GM21381 (cell line): ENCODE results near the gene MMP10.
"Not testable (repeated sequence)": the region's sequence is repeated elsewhere in the genome, so short reads cannot be mapped to it uniquely, and the experiment has no call there.

ENCODE experiments used
- ATAC-seq: cut with Tn5 transposase; IDR thresholded peaks from one replicate; pipeline ENCODE4 v1.9.1; 2021; ENCODE audit warnings: mild to moderate bottlenecking, moderate library complexity; ENCODE audit not compliant: unreplicated experiment

The MMP10 gene

DNA sequence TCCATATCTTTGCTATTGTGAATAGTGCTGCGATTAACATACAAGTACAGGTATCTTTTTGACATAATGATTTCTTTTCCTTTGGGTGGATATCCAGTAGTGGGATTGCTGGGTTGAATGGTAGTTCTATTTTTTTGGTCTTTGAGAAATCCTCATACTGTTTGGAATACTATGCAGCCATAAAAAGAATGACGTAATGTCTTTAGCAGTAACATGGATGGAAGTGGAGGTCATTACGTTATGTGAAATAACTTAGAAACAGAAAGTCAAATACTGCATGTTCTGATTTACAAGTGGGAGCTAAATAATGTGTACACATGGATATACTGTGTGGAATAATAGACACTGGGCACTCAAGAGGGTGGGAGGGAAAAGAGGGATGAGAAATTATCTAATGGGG lies 4.0 kb upstream of the MMP10 start:
- no peak for ATAC-seq

DNA sequence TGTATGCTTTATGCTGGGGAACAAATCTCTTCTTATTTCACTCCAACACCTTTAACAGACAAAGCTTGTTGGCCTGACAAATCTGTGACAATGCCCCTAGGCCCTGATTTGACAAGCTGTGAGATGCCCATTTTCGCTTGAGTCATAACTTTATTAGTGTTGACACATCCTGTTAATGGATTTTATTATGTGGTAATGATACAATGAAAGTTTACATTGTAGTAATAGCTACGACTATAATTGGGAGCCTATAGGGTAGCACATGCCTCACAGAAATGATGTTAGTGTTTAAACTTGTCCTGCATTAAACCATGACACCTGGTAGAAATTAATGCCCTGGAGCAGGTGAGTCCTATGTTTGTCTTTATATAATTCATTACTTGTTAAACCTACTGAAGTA lies 3.3 kb upstream of the MMP10 start:
- no peak for ATAC-seq

DNA sequence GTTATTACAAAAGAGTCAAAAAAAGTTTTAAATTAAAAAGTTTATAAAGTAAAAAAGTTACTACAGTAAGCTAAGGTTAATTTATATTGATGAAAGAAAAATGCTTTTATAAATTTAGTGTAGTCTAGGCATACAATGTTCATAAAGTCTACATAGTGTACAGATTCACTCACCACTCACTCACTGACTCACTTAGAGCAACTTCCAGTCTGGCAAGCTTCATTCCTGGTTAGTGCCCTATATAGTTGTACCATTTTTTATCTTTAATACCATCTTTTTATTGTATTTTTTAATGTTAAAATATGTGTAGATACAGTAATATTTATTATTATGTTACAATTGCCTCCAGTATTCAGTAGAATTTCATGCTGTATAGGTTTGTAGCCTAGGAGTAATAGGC lies 2.6 kb upstream of the MMP10 start:
- ATAC-seq: no peak

DNA sequence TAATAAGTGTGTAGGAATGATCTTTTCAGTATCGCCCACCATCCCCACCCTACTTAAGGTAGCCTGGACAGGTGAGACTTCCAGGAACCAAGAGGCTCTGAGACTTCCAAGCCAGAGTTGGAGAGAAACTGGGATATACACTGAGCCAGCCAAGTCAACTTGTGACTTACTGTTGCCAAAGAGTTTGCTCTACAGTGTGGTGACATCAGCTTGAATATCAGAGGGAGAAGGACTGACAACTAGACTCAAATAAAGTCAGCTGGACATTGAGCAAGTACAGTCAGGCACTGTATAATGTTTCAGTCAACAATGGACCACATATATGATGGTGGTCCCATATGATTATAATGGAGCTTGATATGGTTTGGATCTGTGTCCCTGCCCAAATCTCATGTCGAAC lies 1.2 kb upstream of the MMP10 start:
- no peak for ATAC-seq

DNA sequence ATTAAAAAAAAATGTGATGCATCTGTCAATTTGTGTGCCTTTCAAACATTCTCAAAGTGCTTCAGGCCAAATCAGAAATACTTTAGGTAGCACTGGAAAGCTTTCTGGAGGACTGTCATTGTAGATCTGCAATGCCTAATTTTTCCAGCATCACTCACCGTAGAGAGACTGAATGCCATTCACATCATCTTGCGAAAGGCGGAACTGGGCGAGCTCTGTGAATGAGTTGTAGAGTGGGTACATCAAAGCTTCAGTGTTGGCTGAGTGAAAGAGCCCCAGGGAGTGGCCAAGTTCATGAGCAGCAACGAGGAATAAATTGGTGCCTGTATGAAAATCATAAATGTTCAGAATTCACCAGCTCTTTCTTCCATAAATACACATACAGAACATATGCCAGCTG lies 4.0 kb downstream of the MMP10 start:
- no peak for ATAC-seq

DNA sequence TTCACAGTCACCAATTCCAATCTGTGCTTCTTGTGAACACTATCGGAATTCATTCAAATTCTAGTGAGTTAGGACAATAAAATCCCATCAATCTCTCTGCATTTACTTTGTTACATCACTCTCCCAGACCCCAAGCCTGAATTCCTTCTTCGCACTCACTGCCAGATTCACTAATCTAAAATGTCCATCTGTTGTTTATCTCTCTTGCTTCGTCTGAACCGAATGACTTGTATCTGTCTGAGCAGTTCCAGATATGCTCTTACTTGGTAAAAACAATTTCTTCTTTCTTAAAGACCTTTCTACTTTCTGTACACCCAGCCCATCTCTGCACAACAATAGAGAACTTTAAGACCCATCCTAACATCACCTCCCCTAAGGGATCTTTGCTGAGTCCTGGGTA lies 7.0 kb downstream of the MMP10 start:
- ATAC-seq: no peak

DNA sequence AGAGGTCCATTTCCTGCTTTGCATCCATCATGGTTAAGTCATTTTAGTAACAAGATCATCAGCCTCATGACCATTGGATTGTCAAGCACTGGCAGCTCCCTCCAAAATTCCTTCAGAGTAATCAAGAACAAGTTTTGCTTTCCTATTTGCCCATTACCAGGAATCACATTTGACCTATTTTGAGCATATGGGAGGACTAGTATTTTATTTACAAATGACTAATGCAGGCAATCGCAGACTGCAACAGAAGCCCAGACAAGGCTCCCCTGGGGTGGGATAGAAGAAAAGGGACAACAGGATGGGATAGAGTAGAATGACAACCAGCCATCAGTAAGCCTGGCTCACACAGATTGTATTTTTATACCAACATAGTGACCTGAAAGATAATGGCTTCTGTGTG lies 9.1 kb downstream of the MMP10 start:
- no peak for ATAC-seq

DNA sequence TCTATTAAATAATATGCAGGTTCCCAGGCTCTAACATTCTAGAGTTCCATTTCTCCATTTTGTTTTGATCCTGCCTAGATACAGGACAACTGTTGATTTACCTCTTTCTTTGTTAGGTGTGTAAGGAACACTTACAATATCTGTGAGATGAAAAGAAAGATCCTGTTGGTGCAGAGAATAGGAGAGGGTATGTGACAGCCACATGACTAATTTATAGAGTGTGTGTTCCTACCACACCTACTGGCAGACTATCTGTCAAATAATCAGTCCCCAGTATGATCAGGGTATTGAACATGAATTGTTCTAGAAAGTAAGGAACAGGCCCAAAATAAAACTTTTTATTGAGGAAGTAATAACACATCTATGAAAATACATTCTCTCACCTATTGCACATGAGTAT lies 10.2 kb downstream of the MMP10 start:
- no peak for ATAC-seq

DNA sequence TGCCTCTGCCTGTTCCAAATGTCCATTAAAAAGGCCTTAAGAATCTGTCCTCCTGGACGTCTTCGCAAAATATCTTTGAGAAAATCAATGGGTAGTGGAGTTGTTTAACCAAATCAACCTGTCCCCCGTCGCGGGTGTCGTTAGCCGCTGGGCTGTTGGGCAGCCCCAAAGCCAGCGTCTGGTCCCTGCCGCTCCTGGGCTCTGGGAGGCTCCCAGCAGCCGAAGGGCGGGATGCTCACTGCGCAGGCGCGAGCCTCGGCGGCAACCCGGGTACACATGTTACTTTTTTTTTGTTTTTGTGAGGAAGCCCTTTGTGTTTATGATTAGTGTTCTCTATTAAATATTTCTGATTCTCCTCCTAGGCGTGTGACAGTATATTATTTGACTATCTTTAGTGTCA lies 12.6 kb downstream of the MMP10 start:
- no peak for ATAC-seq

DNA sequence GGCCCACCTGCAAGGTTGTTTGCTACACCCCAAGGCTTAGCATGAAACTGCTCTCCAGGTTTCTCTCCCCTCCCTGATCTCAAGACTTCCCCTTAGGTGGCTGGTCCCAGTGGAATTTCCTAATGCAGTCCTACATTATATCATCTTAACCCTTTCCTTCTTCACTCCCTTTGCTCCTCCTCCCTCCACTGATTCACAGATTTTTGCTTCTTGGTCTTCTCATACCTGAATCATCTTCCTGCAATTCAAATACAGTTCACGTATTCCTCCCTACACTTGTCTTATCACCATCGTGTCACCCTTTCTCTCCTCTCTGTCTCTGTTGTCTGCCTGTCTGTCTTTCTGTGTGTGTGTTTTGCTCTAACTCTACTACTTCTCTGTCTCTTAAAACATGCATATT lies 17.0 kb downstream of the MMP10 start:
- ATAC-seq: no peak

DNA sequence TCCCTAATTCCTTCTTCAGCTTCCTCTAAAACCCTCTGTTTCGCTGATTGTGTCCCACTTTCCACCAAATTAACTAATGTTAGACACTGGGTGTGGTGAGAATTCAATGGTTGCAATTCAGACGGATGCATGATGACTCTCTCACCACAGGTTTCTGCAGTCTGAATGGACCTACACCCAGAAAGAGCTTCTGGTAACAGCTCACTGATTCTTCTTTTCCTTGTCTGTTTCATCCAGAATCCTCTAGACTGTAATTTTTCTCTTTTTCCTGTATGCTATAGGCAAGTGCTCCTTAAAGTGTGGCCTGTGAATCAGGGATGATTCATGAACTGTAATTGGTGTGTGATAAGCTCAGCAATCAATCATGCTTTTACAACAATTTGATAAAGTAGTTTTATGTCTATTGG lies 18.1 kb downstream of the MMP10 start:
- ATAC-seq: no peak

DNA sequence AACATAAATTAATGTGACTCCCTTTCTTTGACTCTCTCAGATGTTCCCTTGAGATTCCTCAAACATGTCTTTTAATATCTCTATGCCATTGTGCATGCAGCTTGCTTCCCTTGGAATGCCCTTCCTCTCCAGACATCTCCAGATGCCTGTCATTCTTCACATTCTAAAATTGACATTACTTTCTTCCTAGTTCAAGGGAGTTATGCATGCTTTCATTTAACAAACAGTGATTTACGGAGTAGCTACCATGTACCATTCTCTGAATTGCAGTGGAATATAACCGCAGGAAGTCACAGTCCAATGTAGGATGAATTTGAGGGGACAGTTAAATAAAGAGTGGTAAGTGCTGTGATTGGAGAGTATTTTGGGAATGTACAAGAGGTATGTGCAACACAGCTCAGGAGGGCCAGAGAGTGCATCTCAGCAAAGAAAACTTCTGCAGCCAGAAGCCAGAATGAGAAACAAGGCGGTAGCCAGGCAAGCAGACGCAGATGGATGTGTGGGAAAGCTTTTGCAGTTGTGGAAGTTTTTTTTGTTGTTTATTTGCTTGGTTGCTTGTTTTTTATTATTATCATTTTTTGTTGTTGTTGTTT lies 18.7 kb downstream of the MMP10 start:
- no peak for ATAC-seq

DNA sequence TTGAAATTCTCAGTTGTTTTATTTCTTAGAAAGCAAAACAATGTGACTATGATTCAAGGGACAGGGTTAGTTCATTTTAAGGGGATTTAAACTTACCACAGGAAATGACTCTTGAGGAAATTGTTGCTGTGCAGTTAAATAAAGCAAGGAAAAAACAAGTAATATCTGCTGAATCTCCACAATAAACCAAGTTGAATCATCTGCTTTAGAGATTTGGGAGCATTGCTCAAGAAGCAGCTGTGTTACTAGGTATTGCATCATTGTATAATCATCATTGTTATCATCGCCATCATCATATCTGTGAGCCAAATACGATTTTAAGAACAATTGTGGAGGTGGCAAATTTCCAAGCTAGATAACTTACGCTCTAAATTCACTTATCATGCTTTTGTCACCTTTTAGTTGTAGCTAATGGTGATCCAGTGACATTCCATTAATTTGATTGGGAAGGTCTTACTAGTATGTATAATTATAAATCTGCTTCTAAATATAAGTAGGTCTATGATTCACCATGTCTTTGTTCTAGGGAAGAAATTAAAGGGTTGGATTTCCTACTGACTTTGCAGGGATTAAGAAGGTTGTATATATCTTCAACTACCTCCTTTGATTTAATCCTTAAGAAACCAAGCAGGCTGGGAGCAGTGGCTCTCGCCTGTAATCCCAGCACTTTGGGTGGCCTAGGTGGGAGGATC lies 19.9 kb downstream of the MMP10 start:
- ATAC-seq: no peak

DNA sequence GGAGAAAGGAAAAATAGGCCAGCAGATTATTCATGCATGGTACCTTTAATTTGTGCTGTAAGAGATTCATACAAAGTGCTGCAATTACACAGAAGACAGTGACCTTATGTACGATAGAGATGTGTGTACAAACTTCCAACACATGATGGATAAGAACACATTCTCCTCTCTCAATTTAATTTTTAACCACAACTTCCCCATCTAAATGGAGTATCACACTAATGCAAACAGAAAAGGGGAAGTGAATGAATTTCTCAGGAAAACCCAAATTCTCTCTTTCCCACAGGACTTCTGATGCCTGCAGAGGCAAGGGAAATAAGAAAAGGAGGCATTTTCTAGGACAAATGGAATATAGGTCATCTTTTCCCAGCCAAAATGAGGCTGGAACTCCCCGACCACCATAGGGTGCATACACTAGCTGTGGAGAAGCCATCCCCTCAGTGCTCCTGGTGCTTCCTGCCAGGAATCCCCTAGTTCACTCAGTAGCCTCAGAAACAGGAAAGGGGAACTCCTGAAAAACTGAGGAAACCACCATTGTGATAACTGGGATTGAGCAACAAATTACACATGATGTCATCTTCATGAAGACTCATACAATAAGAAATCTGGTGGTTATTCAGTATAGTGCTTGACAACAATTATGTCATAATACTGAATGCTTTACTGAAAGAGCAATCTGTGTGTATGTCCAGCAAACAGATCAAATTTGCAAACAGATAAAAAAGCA lies 22.4 kb downstream of the MMP10 start:
- no peak for ATAC-seq

DNA sequence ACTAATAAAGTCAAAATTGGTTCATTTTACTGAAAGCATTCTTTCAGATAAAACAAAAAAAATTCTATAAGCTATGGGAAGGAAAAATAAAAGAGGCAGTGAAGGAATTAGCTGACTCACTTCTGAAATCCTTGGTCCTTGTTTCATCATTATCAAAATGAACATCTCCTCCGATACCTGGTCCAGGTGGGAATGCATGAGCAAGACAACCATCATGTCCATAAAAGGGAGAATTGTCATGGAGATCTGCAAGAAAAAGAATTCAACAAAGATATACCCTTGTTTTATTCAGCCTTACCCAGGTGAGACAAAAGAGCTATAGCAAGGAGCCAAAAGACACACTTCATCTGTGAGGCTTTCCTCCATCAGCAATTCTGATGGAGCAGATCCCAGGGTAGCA lies 27.2 kb downstream of the MMP10 start:
- no peak for ATAC-seq

DNA sequence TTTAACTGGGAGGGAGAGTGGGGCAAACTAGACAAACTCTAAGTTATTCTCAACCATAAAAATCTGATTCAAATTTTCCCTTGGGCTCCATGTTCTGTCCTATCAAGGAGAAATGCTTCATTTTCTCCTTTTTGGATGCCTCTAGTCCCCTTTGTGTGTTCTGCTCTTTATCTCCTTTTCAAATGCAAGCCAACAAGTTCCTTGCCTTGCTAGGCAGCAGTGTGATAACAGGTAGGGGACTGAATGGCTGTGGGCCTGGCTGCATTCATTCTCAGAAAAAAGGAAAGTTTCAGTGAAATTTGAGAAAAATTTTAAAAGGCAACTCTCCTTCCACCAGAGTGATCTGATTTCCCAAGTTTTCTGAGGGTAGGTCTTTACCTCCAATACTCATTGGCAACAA lies 28.8 kb downstream of the MMP10 start:
- no peak for ATAC-seq

DNA sequence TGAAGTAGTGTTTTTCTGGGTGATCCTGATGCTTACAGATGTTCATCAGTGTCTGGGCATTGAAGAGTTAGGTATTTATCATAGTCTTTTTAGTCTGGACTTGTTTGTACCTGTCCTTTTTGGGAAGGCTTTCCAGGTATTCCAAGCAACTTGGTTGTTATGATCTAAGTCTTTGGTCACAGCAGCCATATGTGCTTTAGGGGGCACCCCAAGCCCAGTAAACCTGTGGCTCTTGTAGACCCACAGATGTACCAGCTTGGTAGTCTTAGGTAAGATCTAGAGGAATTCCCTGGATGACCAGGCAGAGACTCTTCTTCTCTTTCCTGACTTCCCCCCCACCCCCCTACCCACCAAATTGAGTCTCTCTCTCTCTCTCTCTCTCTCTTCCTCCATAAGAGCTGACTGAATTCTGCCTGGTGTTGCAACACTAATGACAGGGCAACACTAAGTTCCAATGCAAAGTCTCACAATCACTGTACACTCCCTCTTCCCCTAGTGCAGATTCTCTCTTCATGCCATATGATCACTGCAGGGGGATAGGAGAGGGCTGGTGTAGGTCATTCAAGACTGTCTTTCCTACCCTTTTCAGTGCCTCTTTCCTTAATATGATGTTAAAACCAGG lies 31.2 kb downstream of the MMP10 start:
- no peak for ATAC-seq

DNA sequence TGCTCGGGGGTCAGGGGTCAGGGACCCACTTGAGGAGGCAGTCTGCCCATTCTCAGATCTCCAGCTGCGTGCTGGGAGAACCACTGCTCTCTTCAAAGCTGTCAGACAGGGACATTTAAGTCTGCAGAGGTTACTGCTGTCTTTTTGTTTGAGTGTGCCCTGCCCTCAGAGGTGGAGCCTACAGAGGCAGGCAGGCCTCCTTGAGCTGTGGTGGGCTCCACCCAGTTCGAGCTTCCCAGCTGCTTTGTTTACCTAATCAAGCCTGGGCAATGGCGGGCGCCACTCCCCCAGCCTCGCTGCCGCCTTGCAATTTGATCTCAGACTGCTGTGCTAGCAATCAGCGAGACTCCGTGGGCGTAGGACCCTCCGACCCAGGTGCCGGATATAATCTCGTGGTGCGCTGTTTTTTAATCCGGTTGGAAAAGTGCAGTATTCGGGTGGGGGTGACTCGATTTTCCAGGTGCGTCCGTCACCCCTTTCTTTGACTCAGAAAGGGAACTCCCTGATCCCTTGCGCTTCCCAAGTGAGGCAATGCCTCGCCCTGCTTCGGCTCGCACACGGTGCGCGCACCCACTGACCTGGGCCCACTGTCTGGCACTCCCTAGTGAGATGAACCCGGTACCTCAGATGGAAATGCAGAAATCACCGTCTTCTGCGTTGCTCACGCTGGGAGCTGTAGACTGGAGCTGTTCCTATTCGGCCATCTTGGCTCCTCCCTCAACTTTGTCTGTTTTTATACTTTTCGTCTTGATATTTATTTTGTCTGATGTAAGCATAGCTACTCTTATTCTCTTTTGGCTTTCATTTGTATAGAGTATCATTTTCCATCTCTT lies 33.5 kb downstream of the MMP10 start:
- ATAC-seq: not testable (repeated sequence)

DNA sequence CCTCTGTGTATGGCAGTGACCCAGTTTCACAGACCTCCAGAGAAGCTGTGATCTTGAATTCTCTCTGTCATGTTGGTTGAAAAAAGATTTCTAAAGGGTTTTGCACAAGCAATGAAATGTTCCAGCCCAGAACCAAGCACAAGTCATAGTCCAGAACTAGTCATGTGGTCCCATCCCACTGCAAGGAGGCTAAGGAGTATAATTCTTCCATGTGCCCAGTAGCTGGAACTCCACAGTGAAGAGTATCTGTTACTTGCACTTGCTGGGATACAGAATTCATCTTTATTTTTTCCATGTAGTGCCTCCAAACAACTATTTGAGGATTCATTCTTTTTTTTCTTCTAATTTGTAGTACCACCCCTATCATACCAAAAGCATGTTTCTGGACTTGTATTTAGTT lies 45.8 kb downstream of the MMP10 start:
- ATAC-seq: no peak

DNA sequence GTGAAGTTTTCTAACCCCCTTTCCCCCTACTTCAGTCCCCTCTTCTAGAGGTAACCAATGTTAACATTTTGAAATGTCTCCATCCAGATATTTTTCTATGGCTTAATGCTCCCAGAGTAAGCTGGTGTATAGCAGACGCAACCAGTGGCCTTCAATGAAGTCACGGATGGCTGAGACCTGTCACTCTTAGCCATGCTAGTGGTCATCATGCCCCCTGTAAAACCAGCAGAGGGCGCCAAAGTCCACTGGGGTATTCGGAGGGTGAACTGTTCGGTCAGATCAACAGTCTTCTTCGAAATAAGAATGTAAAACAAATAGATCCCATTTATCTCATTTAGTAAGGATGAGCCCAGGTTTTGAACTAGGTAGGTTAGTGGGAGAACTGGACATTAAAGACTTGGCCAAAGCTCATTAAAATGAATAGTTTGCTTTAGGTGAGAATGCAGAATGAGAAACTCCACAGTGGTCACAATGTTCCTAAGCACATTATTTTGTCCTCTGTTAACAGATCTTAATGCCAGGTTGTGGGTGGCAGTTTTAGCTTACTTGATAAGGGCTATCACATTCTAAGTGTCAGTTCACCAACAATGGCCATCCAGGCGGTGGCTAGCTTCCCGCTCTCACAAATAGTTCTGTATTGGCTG lies 47.1 kb downstream of the MMP10 start:
- ATAC-seq: peak; percentile 87

DNA sequence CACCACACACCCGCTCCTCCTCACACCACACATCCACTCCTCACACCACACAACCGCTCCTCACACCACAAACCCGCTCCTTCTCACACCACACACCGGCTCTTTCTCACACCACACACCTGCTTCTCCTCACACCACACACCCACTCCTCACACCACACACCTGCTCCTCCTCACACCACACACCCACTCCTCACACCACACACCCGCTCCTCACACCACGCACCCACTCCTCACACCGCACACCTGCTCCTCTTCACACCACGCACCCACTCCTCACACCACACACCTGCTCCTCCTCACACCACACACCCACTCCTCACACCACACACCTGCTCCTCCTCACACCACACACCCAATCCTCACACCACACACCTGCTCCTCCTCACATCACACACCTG lies 49.5 kb downstream of the MMP10 start:
- not testable (repeated sequence) for ATAC-seq
